Ishikawa (cell line): ENCODE data around the gene LCK.

ENCODE experiments used
- CEBPB ChIP-seq: IDR thresholded peaks from 2 replicates; pipeline ENCODE4 v1.6.1; 2012
- CREB1 ChIP-seq: IDR thresholded peaks from 2 replicates; pipeline ENCODE4 v1.6.1; 2012; ENCODE audit warnings: low read depth
- EGR1 ChIP-seq: IDR thresholded peaks from 2 replicates; pipeline ENCODE4 v1.6.1; 2012
- EP300 ChIP-seq: IDR thresholded peaks from 2 replicates; pipeline ENCODE4 v1.6.1; 2012; ENCODE audit warnings: borderline replicate concordance
- FOXM1 ChIP-seq: IDR thresholded peaks from 2 replicates; pipeline ENCODE4 v1.6.1; 2012; ENCODE audit warnings: low read depth, borderline replicate concordance
- MAX ChIP-seq: IDR thresholded peaks from 2 replicates; pipeline ENCODE4 v1.6.1; 2012
- NFIC ChIP-seq: IDR thresholded peaks from 2 replicates; pipeline ENCODE4 v1.6.1; 2012
- RAD21 ChIP-seq: IDR thresholded peaks from 2 replicates; pipeline ENCODE4 v1.6.1; 2012; ENCODE audit warnings: low read depth
- REST ChIP-seq: IDR thresholded peaks from 2 replicates; pipeline ENCODE4 v1.6.1; 2012; ENCODE audit warnings: low read depth, mild to moderate bottlenecking
- TAF1 ChIP-seq: IDR thresholded peaks from 2 replicates; pipeline ENCODE4 v1.6.1; 2012; ENCODE audit warnings: low read depth, mild to moderate bottlenecking
- TCF12 ChIP-seq: IDR thresholded peaks from 2 replicates; pipeline ENCODE4 v1.6.1; 2012; ENCODE audit warnings: low read depth
- TEAD4 ChIP-seq: IDR thresholded peaks from 2 replicates; pipeline ENCODE4 v1.6.1; 2012
- USF1 ChIP-seq: IDR thresholded peaks from 2 replicates; pipeline ENCODE4 v1.6.1; 2012
- YY1 ChIP-seq: IDR thresholded peaks from 2 replicates; pipeline ENCODE4 v1.6.1; 2012; ENCODE audit warnings: low read depth
- ZBTB7A ChIP-seq: IDR thresholded peaks from 2 replicates; pipeline ENCODE4 v1.6.1; 2012; ENCODE audit warnings: low read depth

Gene LCK

GRCh38 chr1:32250893-32251716 is at the start of gene LCK:
Gene LCK (plus strand): TSS chr1:32251265. CDS start chr1:32274330, 23,065 bp downstream.
- TF ChIP-seq TCF12, result no peak
- TF ChIP-seq ZBTB7A, result no peak
- TF ChIP-seq EGR1, result no peak
- no peak for TF ChIP-seq TAF1
- no peak for TF ChIP-seq TEAD4
- TF ChIP-seq NFIC, result no peak

GRCh38 chr1:32204943-32205361 is 46.1 kb upstream of the LCK start:
- TF ChIP-seq FOXM1 (no peak), EGR1 (peak; percentile 28; the same call in 1 of the 2 replicates)

GRCh38 chr1:32205401-32206370 is 45.4 kb upstream of the LCK start, which contains the start of gene IQCC:
Gene IQCC (plus strand): TSS chr1:32205671. CDS start chr1:32205682, 11 bp downstream.
- peak; percentile 24 for TF ChIP-seq TCF12
- 0 out of 2 replicates have a peak, but pooled peaks have one; percentile 12 for TF ChIP-seq ZBTB7A
- TF ChIP-seq YY1, result peak; percentile 77
- TF ChIP-seq TAF1, result peak; percentile 90
- peak; percentile 76 for TF ChIP-seq CREB1
- TF ChIP-seq USF1, result no peak; the same call in 1 of the 2 replicates
- TF ChIP-seq REST, result no peak
- no peak; the same call in 1 of the 2 replicates for TF ChIP-seq NFIC
- TF ChIP-seq EP300, result 0 out of 2 replicates have a peak, but pooled peaks have one; percentile 40
- TF ChIP-seq RAD21, result peak; percentile 19; the same call in 1 of the 2 replicates
- peak; percentile 82 for TF ChIP-seq MAX
- peak; percentile 97 for TF ChIP-seq EGR1
- TF ChIP-seq TEAD4, result 0 out of 2 replicates have a peak, but pooled peaks have one; percentile 13

- TF ChIP-seq NFIC (no peak), TCF12 (no peak), TEAD4 (no peak), ZBTB7A (no peak), MAX (no peak), USF1 (no peak), CEBPB (no peak), TAF1 (no peak), EP300 (no peak), YY1 (no peak), RAD21 (no peak), EGR1 (no peak), FOXM1 (no peak), REST (no peak), CREB1 (no peak)
Observed at GRCh38 chr1:32208469-32208868, 42.6 kb upstream of the LCK start.

GRCh38 chr1:32208891-32209328 is 42.2 kb upstream of the LCK start, which contains the start of gene DCDC2B:
Gene DCDC2B (plus strand): TSS chr1:32209089. CDS start chr1:32209094, 5 bp downstream.
- TF ChIP-seq NFIC (peak; percentile 55; the same call in 1 of the 2 replicates), YY1 (0 out of 2 replicates have a peak, but pooled peaks have one; percentile 12), RAD21 (no peak)
